Muscle of back (tissue), 11 donors: ENCODE data around the gene EZH2. TPM values are rescaled to one million over a fixed set of nuclear protein-coding genes. Genes with fewer than 3 reads are reported as not detected.

Experiments
- DNase-seq, 3 donors: peaks; one replicate each; pipeline versions ENCODE4 v3.0.0 to v3.0.0-alpha.2; 2013
- polyA plus RNA-seq, 10 donors: library from polyadenylated mRNA; unstranded; fragments of 120-200 nt; gene quantifications; one replicate each; pipeline ENCODE4 v1.2.1, GENCODE V29; 2013; ENCODE audit not compliant: insufficient read length in 10 of 10

Gene EZH2
- polyA plus RNA-seq, 10 donors: 17.8 to 32.2 (median 23.3) TPM

DNA sequence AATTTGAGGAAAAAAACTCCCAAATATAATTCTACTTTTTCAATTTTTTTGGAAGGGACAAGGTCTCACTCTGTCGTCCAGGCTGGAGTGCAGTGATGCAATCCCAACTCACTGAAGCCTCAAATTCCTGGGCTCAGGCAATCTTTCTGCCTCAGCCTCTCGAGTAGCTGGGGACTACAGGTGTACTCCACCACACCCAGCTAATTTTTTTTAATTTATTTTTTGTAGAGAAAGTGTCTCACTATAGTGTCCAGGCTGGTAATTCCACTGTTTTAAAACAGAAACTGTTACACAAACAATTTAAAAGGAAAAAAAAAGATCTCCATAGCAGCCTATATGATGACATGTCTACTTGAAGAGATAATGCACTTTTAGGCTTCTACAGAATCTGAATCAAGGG, 25.6 kb downstream of the EZH2 start:
- no peak for DNase-seq

- DNase-seq: no peak
These were observed 27.2 kb downstream of the EZH2 start for GRCh38 chr7:148856891-148857290.

DNA sequence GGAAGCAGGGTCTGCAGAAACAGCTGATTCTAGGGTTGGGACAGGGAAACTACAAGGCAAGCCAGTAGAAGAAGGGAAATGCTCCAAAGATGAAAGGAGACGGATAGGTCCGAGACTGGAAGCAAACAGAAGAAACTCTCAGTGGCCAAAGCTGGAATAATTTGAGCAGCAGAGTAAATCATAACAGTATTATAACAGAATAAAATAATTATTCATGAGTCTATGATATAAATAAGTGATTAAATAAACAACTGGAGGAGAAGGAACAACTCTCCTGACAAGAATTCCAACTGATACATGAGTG, 27.6 kb downstream of the EZH2 start:
- no peak for DNase-seq

- DNase-seq: peak in 2 of 3 donors; percentile 7 to 29
These were observed 29.1 kb downstream of the EZH2 start for GRCh38 chr7:148854983-148855382.

GRCh38 chr7:148852272-148852671, 31.8 kb downstream of the EZH2 start:
- no peak for DNase-seq

DNA sequence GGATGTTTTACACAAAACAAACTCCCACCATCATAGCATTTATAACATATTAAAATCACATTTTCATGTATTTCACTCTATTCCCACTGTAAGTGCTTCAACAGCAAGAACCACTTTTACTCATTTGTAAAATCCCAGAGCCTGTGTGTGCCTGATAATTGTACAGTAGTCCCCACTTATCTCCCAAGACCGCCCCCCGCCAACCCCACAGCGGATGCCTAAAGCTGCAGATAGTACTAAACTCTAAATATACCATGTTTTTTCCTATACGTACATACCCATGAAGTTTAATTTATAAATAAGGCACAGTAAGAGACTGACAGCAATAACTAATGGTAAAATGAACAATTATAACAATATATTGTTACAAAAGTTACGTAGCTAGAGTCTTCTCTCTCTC, 33.5 kb downstream of the EZH2 start:
- DNase-seq: no peak

- DNase-seq: no peak
These were observed 34.5 kb downstream of the EZH2 start for GRCh38 chr7:148849393-148850098.

GRCh38 chr7:148847815-148848734, 36.0 kb downstream of the EZH2 start:
- no peak for DNase-seq

GRCh38 chr7:148838905-148839304, 45.2 kb downstream of the EZH2 start:
- no peak for DNase-seq

DNA sequence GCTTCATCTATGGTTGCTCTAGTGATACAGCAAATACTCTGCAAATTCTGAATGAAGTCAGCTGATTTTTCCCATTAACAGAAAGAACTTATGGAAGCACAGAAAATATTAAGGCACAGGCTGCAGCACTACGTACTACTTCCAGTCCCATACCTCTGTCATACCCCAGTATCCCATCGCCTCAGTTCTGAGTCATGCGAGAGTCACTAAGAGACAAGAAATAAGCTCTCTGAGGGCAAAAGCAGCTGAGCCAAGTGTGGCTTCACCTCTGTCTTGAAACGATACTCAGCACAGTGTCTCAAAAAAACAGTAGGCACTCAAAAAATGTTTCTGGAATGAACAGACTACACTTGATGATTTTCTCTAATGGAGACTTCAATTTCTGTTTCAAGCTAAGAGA, 48.2 kb downstream of the EZH2 start:
- DNase-seq: no peak

- DNase-seq: no peak
These were observed 49.5 kb downstream of the EZH2 start for GRCh38 chr7:148834605-148835004.

DNA sequence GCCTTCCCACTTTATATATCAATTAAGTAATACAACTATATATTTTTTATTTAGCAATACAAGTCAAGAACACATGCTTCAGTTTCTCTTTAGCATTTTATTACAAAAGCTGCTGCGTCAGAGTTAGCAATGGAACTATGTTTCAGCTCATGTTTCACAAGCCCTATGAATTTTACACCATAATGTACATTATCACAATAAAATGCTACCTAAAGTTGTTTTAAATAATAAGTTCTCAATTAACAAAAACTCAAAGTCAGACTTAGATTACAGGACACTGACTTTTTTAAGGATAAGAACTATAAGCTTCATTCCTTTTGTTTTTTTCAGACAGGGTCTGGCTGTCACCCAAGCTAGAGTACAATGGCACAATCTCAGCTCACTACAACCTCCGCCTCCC, 52.3 kb downstream of the EZH2 start:
- no peak for DNase-seq

DNA sequence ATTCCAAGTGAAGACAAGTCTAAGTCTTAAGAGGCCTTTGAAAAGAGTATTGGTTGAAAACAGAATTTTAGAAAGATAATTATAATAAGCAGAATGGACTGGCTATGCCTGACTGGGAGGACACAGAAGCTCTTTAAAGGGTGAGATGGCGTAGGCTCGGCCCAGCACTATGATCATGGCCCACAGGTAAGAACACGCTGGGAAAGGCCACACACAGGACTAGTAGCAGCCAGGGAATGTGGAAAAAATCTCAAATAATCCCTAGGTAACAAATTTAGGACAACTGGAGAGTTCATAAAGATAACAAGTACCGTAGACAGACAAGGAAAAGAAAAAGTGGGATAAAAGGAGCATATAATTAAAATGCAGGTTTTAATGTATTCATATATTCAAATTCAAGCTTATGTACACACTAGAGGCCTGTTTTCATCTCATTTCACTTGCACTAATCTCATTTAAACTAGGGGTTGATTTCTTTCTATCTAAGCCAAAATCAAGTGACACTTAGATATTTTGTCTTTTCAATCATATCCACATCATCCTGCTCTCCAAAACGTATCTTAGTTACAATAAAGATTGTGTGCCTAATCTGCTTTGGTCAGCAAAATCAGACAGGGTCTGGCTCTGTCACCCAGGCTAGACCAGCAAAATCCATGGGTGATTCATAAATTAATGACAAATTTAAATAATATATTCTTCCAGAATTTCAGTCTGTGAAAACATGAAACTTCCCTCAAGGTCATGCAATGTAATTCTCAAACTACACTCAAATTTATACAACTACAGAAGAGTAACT, 53.0 kb downstream of the EZH2 start:
- no peak for DNase-seq

DNA sequence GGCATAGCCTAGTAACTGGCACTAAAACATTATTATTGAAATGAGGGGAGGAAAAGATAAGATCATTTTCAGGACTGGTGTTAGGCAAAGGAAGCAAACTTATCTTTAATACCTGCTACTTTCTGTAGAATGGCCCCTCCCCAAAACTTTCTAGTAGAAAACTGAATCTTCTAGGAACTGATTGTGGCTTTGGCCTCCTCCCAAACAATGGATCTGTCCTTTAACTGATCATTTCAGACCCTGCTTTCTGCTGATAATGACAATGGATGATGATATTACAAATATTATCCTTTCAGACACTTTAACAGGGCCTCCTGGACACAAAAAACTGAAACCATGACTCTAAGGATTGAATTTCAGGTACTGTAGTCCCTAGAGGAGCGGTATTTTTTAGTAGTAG, 55.1 kb downstream of the EZH2 start:
- no peak for DNase-seq

DNA sequence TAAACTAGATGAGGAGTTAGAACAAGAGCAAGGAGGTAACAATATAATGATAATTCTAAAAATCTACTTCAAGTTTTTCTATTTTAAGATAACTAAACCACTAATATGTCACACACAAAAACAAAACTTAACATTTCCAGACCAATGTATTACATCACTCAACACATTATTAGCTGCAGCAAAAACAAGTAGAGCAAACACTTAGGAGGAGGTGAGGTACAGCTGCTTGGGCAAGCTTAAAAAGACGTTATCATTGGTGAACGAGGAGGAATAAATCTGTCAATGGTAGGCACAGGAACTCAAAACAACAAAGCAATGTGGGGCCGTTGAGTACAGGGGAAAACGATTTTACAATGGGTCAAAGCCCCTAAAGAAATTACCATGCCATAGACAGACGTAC, 58.8 kb downstream of the EZH2 start:
- DNase-seq: no peak

GRCh38 chr7:148824864-148825263, 59.2 kb downstream of the EZH2 start:
- no peak for DNase-seq

DNA sequence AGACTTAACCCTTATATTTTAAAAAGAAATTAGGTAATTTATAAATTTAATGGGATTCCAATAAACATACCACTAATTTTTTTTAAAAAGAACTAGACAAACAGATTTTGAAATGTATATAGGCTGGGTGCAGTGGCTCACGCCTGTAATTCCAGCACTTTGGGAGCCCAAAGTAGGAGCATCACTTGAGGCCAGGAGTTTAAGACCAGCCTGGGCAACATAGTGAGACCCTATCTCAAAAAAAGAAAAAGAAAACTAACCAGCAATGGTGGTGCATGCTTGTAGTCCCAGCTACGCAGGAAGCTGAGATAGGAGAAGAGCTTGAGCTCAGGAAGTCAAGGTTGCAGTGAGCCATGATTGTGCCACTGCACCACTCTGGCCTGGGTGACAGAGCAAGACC, 62.7 kb downstream of the EZH2 start:
- no peak for DNase-seq

GRCh38 chr7:148819697-148820360, 64.3 kb downstream of the EZH2 start:
- no peak for DNase-seq

DNA sequence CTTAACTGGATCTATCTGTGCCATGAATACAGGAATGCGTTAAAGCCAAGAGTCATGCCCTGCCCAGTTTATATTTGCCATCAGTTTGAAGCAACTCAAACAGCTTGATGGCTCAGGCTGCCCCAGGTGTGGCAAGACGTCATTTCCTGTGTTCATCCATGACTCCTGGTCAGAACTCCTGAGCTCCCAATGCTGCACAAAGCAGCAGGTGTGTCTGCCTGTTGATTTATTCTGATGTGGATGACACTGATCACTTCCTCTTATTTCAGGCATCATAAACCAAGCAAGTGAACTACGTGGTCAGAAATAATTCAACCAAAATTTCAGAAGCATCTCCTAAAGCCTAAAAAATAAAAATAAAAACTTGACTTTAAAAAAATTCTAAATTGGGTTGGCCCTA, 68.5 kb downstream of the EZH2 start:
- DNase-seq: no peak

DNA sequence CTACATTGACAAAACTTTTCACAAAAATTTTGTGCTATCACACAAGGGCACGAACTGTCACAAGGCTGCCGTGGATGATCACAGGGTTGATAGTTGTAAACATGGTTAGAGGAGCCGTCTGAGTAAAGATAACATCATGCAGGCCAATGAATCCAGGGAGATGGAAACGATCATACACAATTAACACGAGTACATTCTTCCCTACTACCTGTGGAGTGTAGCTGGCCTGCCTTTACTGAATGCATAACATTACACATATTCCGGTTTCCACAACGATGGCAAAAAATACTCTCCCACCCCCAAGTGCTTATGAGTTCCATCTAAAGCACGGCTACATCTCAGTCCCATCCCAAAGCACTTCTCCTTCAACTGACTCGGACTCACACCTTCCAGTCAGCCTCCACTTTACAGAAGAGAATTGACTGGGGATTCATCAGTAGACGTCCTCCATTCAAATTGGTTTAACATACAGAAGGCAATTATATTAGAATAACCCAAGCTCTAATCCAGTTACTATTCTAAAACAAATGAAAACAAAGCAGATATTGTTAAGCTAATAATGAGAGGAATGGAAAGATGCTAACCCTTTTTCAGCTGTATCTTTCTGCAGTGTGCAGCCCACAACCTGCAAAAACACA, 69.0 kb downstream of the EZH2 start:
- DNase-seq: no peak

- DNase-seq: no peak
These were observed 70.2 kb downstream of the EZH2 start for GRCh38 chr7:148813890-148814289.

DNA sequence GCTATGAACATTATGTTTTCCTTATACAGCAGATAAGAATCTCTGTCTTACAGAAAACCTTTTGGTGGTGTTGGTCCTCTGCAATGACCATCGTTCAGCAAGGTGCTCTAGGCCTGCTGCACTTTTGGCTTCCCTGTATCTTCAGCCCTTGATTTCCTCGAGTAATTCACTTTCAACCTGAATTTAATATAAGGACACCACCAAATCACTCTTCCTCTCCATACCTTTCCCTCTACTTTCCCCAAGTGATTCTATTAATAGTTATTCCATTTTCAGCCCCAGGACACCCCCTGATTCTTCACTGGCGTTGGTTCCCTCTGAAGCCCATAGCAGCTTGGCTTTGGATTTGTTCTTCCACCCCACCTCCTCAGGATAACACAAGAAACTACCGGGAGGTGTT, 72.2 kb downstream of the EZH2 start:
- DNase-seq: no peak
